Ovary (tissue), 9 donors: Measurements from ENCODE around the gene EVX2. TPM values are rescaled to one million over a fixed set of nuclear protein-coding genes. Genes with fewer than 3 reads are reported as not detected.

Source experiments
- DNase-seq, 5 donors: peaks; one replicate each; pipeline ENCODE4 v3.0.0-alpha.2; 2019 to 2020
- H3K27ac ChIP-seq, 2 donors: fragments of 200-600 bp; one replicate each; pipeline versions ENCODE4 v1.5.1 to v1.8.0; 2019 to 2022
- H3K27me3 ChIP-seq: fragments of 200-600 bp; one replicate; pipeline ENCODE4 v1.8.0; 2022
- H3K36me3 ChIP-seq: fragments of 200-600 bp; sonication (generic); one replicate; pipeline ENCODE4 v1.5.1; 2019
- H3K4me1 ChIP-seq: one replicate; pipeline ENCODE4 v1.8.1; 2013; ENCODE audit warnings: mild to moderate bottlenecking, moderate library complexity; ENCODE audit not compliant: insufficient read depth
- H3K4me3 ChIP-seq: fragments of 200-600 bp; sonication (generic); one replicate; pipeline ENCODE4 v1.5.1; 2017
- H3K9me3 ChIP-seq, 2 donors: fragments of 200-600 bp in 1 of 2; sonication (generic) in 1 of 2; one replicate each; pipeline versions ENCODE4 v1.5.1 to v1.8.1; 2013 to 2019; ENCODE audit warnings: mild to moderate bottlenecking in 1 of 2, moderate library complexity in 1 of 2
- EP300 ChIP-seq: sonication (generic); formaldehyde crosslinking; IDR thresholded peaks from one replicate; pipeline ENCODE4 v1.6.1; 2017; ENCODE audit warnings: antibody characterized with exemption
- POLR2A ChIP-seq: fragments of 450-650 bp; IDR thresholded peaks from one replicate; pipeline ENCODE4 v1.6.1; 2017; ENCODE audit warnings: antibody characterized with exemption, mild to moderate bottlenecking, moderate library complexity
- WGBS, 3 donors: extraction: QIAGEN DNeasy Blood & Tissue Kit in 1 of 3; methylation state at CpG; one replicate each; pipeline versions ENCODE4 v1.1.5 to v1.1.7; 2013 to 2017; 5-methylcytosine and 5-hydroxymethylcytosine counted together
- intact Hi-C, 4 donors: fragments of 100-400 bp; cut with DNase I; formaldehyde crosslinking; loops; one replicate each; pipeline versions ENCODE4 v1.11.0 to v1.15.1; 2022 to 2023
- polyA plus RNA-seq, 2 donors: library from polyadenylated mRNA; stranded (reverse); fragments of 200-250 nt in 1 of 2; fragments of 350-450 nt in 1 of 2; fragmentation: Illumina TruSeq in 1 of 2; extraction: RNeasy Lipid Tissue Mini Kit (QIAGEN cat#74804) in 1 of 2; gene quantifications; one replicate each; pipeline ENCODE4 v1.2.3, GENCODE V29; 2013 to 2014
- total RNA-seq, 7 donors: library from RNA; depleted of rRNA in 2 of 7; stranded (reverse); fragments of >200 nt in 2 of 7; fragmentation: NEBNext Ultra II Directional in 3 of 7; extraction: Animal tissue kit (Norgen Biotek cat#: 25700) in 3 of 7; gene quantifications; one replicate each; pipeline versions ENCODE4 v1.1.0 to v1.2.4, GENCODE V29; 2016 to 2023
- TF ChIP-seq, protein P1 (sequence below), 3 donors: fragments of 450-650 bp in 2 of 3; fragments of 200-600 bp in 1 of 3; IDR thresholded peaks; one replicate each; pipeline versions ENCODE4 v1.5.1 to v1.8.0; 2016 to 2022; ENCODE audit warnings: antibody characterized with exemption in 3 of 3, mild to moderate bottlenecking in 1 of 3
- donor health status: DM: no; HTN: no; CAD: no; lungs with moderate emphysema.
- donor health status: DM: no; HTN: no; CAD: no.
- donor health status: Bipolar disorder and iron deficiency.
- donor health status: DM: yes; HTN: yes; CAD: no.
- donor health status: DM: no; HTN: no; CAD: no.
- donor health status: DM: yes; HTN: yes; CAD: no.

EVX2 gene
- total and polyA plus RNA-seq, 9 donors = not detected

DNA sequence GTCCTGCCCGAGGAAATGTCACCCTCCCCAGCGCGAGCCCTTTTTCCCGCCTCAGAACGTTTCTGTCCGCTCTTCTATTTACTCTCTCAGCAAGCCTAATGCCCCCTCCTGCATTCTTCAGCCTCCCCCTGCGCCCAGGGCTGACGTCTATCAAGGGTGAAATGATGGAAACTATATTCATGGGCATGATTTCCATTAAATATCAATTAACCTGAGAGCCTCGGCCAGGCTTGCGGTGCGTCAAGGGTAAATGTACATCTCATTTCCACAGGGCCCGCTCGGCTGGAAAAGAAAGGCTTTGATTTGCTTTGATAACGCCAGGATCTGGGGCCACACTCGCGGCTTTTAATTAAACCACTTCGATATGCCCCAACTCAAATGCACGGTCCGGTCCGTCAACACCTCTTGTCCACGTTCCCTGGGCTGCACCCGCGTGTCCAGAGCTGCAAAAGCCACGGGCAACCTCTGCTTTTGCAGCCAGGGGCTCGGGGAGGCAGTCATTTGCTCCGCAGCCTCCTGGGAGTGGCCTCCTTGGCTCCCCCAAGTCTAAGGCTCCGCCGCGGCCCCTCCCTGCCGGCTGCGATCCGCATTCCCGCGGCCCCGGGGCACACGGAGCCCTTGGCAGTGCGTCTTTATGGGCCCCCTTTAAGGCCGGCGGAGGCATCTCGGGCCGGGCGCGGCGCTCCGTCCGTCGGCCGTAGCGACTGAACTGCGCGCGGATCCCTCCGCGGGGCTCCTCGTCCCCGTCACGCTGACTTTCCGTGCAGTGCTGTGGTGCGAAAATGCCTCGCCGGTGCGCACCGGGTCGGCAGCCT lies 45.4 kb upstream of the EVX2 start, which contains the start of gene HOXD8:
Gene HOXD8, plus strand, starts transcription at position 724 of the 815 bp plus-strand sequence. CDS start 662 bp downstream, outside the sequence.
- H3K9me3 ChIP-seq = no peaks in the 10 kb centered on the region
- H3K27ac ChIP-seq = peak within 1 kb of the TSS; percentile 94 to 99
- peak within 1 kb of the TSS; percentile 55 for H3K4me3 ChIP-seq
- H3K27me3 ChIP-seq = no peaks in the 10 kb centered on the region
- no peaks in the 10 kb centered on the region for H3K36me3 ChIP-seq
- peak; percentile 90 to 94 (median 91) for DNase-seq
- intact Hi-C loops = loop anchor here (5.0 to 10.0 kb wide), 5 partner anchors 423 to 1033 kb away; no protein-coding TSS in a partner anchor
- peaks cover 9% of the 10 kb centered on the region for H3K4me1 ChIP-seq
- TF ChIP-seq EP300 (no peak), POLR2A (peak; percentile 69)
- TF ChIP-seq, protein P1, sequence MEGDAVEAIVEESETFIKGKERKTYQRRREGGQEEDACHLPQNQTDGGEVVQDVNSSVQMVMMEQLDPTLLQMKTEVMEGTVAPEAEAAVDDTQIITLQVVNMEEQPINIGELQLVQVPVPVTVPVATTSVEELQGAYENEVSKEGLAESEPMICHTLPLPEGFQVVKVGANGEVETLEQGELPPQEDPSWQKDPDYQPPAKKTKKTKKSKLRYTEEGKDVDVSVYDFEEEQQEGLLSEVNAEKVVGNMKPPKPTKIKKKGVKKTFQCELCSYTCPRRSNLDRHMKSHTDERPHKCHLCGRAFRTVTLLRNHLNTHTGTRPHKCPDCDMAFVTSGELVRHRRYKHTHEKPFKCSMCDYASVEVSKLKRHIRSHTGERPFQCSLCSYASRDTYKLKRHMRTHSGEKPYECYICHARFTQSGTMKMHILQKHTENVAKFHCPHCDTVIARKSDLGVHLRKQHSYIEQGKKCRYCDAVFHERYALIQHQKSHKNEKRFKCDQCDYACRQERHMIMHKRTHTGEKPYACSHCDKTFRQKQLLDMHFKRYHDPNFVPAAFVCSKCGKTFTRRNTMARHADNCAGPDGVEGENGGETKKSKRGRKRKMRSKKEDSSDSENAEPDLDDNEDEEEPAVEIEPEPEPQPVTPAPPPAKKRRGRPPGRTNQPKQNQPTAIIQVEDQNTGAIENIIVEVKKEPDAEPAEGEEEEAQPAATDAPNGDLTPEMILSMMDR (IDR thresholded peaks at IDR 0.05) = peak in 2 of 3 donors; percentile 22 to 25
- 0 to 1% (median 0%) methylated on average over 44 to 64 of the region's 64 CpGs for WGBS, 3 donors

DNA sequence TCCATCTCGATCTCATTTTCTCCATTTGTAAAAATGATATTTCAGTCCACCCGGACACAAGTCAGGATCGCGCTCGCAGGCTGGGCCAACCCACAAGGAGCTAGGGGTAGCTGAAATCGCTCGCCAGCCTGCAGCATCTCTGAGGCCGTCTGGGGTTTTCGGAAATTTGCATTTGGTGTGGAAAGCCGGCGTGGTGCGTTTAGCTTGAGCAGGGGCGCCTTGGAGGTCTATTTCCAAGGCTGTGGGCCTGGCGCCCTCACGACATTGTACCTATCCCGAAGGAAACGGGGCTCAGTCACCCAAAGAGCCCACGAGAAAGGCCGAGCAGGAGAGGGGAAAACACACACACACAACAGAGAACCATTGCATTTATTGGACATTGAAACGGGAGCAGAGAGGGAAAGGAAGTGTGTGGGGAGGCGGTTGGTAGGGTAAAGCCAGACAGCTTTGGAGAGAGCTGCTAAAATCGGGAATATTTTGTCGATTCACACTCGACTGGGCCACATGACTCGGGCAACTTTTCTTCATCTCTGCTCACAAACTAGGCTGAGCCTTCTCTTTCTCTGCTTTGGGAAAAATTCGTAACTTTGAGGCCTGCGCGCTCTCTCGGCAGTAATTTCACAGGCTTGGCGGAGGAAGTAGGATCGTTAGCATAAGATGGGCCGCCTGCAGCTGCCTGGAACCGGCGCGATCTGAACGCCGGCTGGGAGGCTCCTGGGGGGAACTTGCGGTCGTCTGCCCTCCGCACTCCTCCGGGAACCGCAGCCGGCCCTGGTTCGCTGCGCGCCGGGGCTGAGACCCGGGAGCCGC lies 44.6 kb upstream of the EVX2 start:
- H3K9me3 ChIP-seq = no peaks in the 10 kb centered on the region
- TF ChIP-seq POLR2A (no peak), EP300 (no peak)
- TF ChIP-seq, protein P1 (IDR thresholded peaks at IDR 0.05) = no peak
- H3K27me3 ChIP-seq = no peaks in the 10 kb centered on the region
- WGBS, 3 donors = 14 to 15% (median 15%) methylated on average over 49 of the region's 49 CpGs
- H3K36me3 ChIP-seq = no peaks in the 10 kb centered on the region
- peak; percentile 48 to 73 (median 53) for DNase-seq
- peak overlapping the region; percentile 55 for H3K4me3 ChIP-seq
- H3K4me1 ChIP-seq = peaks cover 6% of the 10 kb centered on the region
- intact Hi-C loops = loop anchor here (5.0 to 10.0 kb wide), 5 partner anchors 424 to 1034 kb away; no protein-coding TSS in a partner anchor
- peak overlapping the region; percentile 94 to 99 for H3K27ac ChIP-seq

DNA sequence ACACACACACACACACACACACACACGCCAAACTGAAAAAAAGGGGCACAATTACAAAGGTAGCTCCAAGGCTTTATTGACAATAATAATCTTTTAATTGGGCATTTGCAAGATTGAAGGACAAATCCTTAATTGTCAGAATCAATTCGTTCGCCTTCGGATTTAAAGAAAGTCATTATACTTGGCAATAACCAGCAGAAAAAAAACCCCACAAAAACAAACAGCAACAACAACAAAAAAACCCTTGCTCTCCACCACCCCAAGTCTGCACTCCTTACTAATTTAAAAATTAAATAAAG lies 44.0 kb upstream of the EVX2 start:
- Histone ChIP-seq H3K36me3 (no peaks in the 10 kb centered on the region), H3K4me3 (peak overlapping the region; percentile 55), H3K9me3 (no peaks in the 10 kb centered on the region), H3K27ac (no peak overlapping the region), H3K27me3 (no peaks in the 10 kb centered on the region), H3K4me1 (peaks cover 2% of the 10 kb centered on the region)
- TF ChIP-seq EP300 = no peak
- no peak for TF ChIP-seq POLR2A
- TF ChIP-seq, protein P1 (IDR thresholded peaks at IDR 0.05) = no peak
- intact Hi-C loops = loop anchor here (5.0 to 10.0 kb wide), 5 partner anchors 425 to 1035 kb away; no protein-coding TSS in a partner anchor
- DNase-seq = no peak
- 46 to 59% (median 50%) methylated on average over 4 of the region's 4 CpGs for WGBS, 3 donors
